Heart right ventricle (tissue), 16 donors: ENCODE data around the gene SPTLC1. TPM values are rescaled to one million over a fixed set of nuclear protein-coding genes. Genes with fewer than 3 reads are reported as not detected.

Source experiments
- ATAC-seq, 8 donors: fragments of 200-7000 bp; cut with Tn5 transposase; one replicate each; pipeline ENCODE4 v1.9.1; 2020; ENCODE audit warnings: mild to moderate bottlenecking in 8 of 8, moderate library complexity in 8 of 8, moderate number of reproducible peaks in 1 of 8
- DNase-seq, 2 donors: peaks; one replicate each; pipeline ENCODE4 v3.0.0-alpha.2; 2020
- H3K27ac ChIP-seq, 10 donors: fragments of 200-600 bp; sonication (generic) in 2 of 10; one replicate each; pipeline versions ENCODE4 v1.5.0 to v1.8.0; 2020 to 2022; ENCODE audit warnings: mild to moderate bottlenecking in 3 of 10
- H3K27me3 ChIP-seq, 7 donors: fragments of 200-600 bp; one replicate each; pipeline ENCODE4 v1.8.0; 2021 to 2022; ENCODE audit warnings: mild to moderate bottlenecking in 2 of 7
- H3K36me3 ChIP-seq, 9 donors: fragments of 200-600 bp; sonication (generic) in 1 of 9; one replicate each; pipeline versions ENCODE4 v1.5.0 to v1.8.0; 2020 to 2022; ENCODE audit warnings: mild to moderate bottlenecking in 2 of 9
- H3K4me1 ChIP-seq, 9 donors: fragments of 200-600 bp; sonication (generic) in 1 of 9; one replicate each; pipeline versions ENCODE4 v1.5.0 to v1.8.0; 2020 to 2022; ENCODE audit warnings: mild to moderate bottlenecking in 4 of 9
- H3K4me3 ChIP-seq, 10 donors: fragments of 200-600 bp; sonication (generic) in 2 of 10; one replicate each; pipeline versions ENCODE4 v1.5.0 to v1.8.0; 2020 to 2022; ENCODE audit warnings: mild to moderate bottlenecking in 7 of 10, moderate library complexity in 2 of 10
- H3K9me3 ChIP-seq, 11 donors: fragments of 200-600 bp in 10 of 11; sonication (generic) in 2 of 11; one replicate each; pipeline versions ENCODE4 v1.5.0 to v1.8.0; 2013 to 2022; ENCODE audit warnings: mild to moderate bottlenecking in 2 of 11, control low read depth in 1 of 11, moderate library complexity in 1 of 11
- CTCF ChIP-seq, 9 donors: fragments of 200-600 bp; sonication (generic) in 2 of 9; IDR thresholded peaks; one replicate each; pipeline versions ENCODE4 v1.5.0 to v1.8.0; 2021 to 2022; ENCODE audit warnings: antibody characterized with exemption in 9 of 9, mild to moderate bottlenecking in 5 of 9, moderate library complexity in 1 of 9
- WGBS, 2 donors: extraction: QIAGEN DNeasy Blood & Tissue Kit; methylation state at CpG; one replicate each; pipeline ENCODE4 v1.1.7; 2013; ENCODE audit warnings: inconsistent platforms in 1 of 2; 5-methylcytosine and 5-hydroxymethylcytosine counted together
- intact Hi-C, 10 donors: fragments of 100-400 bp; cut with DNase I; formaldehyde crosslinking; loops; one replicate each; pipeline versions ENCODE4 v1.11.1 to v1.14.2; 2022
- polyA plus RNA-seq, 2 donors: library from polyadenylated mRNA; stranded (reverse); fragments of 200-250 nt; gene quantifications; one replicate each; pipeline ENCODE4 v1.2.3, GENCODE V29; 2013
- total RNA-seq, 10 donors: library from RNA; stranded (reverse); fragmentation: NEBNext Ultra II Directional in 3 of 10; extraction: Animal tissue kit (Norgen Biotek cat#: 25700) in 3 of 10; gene quantifications; one replicate each; pipeline versions ENCODE4 v1.2.1 to v1.2.4, GENCODE V29; 2021 to 2023
- donor health status: Arrhythmogenic right ventricular cardiomyopathy.
- donor health status: ischemic (EF 13 %, LVEDD 7.1; RV severe dilation, severe dysfunction).
- donor health status: healthy with polysubstance abuse.
- donor health status: DM: no; HTN: yes; CAD: no.
- donor health status: DM: no; HTN: no; CAD: no.
- donor health status: ischemic (EF 25% LVEDD 6.9; RV normal size, moderate dysfunction).
- donor health status: ischemic (EF 25% LVEDD 5.7; RV mildly dilated, moderate dysfunction).
- donor health status: healthy.
- donor health status: DM: yes; HTN: yes; CAD: no.
- donor health status: Ischemic cardiomyopathy.
- donor health status: ischemic (EF 35%, LVEDD 5.7; RV mildly dilated, moderate dysfunction).
- donor health status: nonischemic (EF 11% LVEDD 7.7; RV severe dilation, severe dysfunction).
- donor health status: DM: yes; HTN: yes; CAD: no.
- donor health status: PGD.
- donor health status: ischemic (EF 29% LVEDD 5.4; RV normal size, mild dysfunction).
- donor health status: nonischemic (EF 23%, LVEDD 6.1; RV moderate dilation, normal function).

The SPTLC1 gene
- total and polyA plus RNA-seq, 12 donors: 17.1 to 28.1 (median 23.0) TPM

DNA sequence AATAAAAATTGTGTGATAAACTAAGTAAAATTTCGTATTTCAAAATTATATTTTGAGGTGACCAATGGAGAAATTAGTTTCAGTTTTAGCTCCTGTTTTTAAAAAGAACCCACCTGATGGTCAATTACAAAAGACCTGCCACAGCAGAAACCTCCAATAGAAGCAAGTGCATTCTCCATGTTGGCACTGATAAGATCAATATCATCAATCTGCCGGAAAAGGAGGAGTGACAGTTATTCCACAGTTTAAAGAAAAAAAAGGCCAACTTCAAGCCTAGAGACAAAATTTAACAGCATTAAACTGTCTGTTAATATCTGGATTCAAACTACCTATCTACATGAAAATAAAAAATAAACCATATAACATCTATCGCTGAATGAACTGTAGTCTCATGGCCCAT is 67.7 kb downstream of the SPTLC1 start:
- WGBS, 2 donors: 95 to 97% methylated on average over 3 of the region's 3 CpGs
- no peaks in the 10 kb centered on the region for H3K4me1 ChIP-seq
- no peak overlapping the region for H3K27ac ChIP-seq
- H3K9me3 ChIP-seq: peaks cover 0 to 18% (median 2%) of the 10 kb centered on the region in 11 donors
- intact Hi-C loops: no loop called here
- no peak overlapping the region for H3K4me3 ChIP-seq
- no peak for ATAC-seq
- DNase-seq: no peak
- H3K27me3 ChIP-seq: no peaks in the 10 kb centered on the region
- TF ChIP-seq CTCF (IDR thresholded peaks at IDR 0.05): no peak
- H3K36me3 ChIP-seq: peaks cover 0 to 100% (median 65%) of the 10 kb centered on the region in 9 donors

DNA sequence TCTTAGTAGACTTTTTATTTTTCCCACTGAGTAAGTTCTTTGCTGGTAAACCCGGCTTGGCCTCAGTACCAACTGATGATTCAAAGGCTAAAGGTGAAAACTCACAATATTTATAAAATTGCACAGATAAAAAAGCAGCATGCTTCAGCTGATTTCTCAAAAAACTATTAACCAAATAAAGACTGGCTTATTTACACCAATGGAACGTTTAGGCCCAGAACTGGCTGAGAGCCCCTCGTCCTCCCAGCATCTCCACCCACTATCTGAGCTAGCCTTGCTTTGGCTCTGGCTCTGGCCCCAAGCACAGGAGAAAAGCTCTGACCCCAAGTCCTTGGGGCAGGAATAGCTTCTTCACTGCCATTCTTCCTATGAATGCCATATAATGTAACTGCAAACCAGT is 68.5 kb downstream of the SPTLC1 start:
- no peak overlapping the region for H3K4me3 ChIP-seq
- WGBS, 2 donors: 71 to 82% methylated on average over 3 of the region's 3 CpGs
- H3K36me3 ChIP-seq: peaks cover 0 to 100% (median 69%) of the 10 kb centered on the region in 9 donors
- H3K4me1 ChIP-seq: no peaks in the 10 kb centered on the region
- TF ChIP-seq CTCF (IDR thresholded peaks at IDR 0.05): no peak
- ATAC-seq: no peak
- no peak overlapping the region for H3K27ac ChIP-seq
- no peaks in the 10 kb centered on the region for H3K27me3 ChIP-seq
- intact Hi-C loops: no loop called here
- H3K9me3 ChIP-seq: peaks cover 0 to 21% (median 10%) of the 10 kb centered on the region in 11 donors
- no peak for DNase-seq

DNA sequence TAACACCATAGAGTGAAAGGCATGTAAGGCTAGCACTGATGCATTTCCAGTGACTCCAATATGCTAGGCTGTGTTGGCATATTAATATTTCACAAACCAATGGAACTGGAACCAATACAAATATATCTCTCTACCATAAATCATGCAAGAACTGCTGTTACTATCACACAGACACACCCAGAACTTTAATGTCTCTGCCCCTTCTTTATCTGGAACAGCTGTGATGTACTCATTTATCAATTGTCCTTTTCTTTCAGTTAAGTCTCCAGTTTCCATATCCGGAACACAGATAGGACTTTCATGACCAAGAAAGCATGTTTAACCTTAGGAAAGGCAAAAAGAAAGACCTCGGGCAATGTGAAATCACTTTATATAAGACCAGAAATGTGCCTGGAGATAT is 70.3 kb downstream of the SPTLC1 start:
- H3K27me3 ChIP-seq: no peaks in the 10 kb centered on the region
- H3K9me3 ChIP-seq: peaks cover 0 to 28% (median 15%) of the 10 kb centered on the region in 11 donors
- no peak for DNase-seq
- intact Hi-C loops: no loop called here
- no peaks in the 10 kb centered on the region for H3K4me1 ChIP-seq
- TF ChIP-seq CTCF (IDR thresholded peaks at IDR 0.05): no peak
- ATAC-seq: no peak
- no peak overlapping the region for H3K27ac ChIP-seq
- H3K36me3 ChIP-seq: peaks cover 0 to 98% (median 70%) of the 10 kb centered on the region in 9 donors
- H3K4me3 ChIP-seq: no peak overlapping the region
- WGBS, 2 donors: 90 to 92% methylated on average over 2 of the region's 2 CpGs

DNA sequence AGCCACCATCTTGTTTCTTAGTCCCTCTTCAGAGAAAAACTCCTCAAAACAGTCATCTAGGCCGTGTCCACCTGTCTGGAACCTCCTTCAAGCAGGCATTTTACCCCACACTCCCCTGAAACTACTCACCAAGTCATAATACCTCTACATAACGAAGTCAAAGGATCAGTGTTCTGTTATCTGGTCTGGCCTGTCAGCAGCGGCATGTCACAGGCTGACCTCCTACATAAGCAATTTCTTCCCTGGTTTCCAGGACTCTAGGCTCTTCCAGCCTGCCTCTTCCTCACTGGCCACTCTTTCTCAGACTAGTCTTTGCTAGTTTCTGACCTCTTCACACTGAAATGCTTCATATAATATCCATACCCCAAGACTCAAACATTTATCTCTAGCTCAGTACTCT is 72.2 kb downstream of the SPTLC1 start:
- no peaks in the 10 kb centered on the region for H3K4me1 ChIP-seq
- DNase-seq (no peak), ATAC-seq (no peak)
- H3K9me3 ChIP-seq: peaks cover 0 to 28% (median 15%) of the 10 kb centered on the region in 11 donors
- H3K27me3 ChIP-seq: no peaks in the 10 kb centered on the region
- H3K27ac ChIP-seq: no peak overlapping the region
- no peak for TF ChIP-seq CTCF (IDR thresholded peaks at IDR 0.05)
- WGBS, 2 donors: 65 to 77% methylated on average over 3 of the region's 3 CpGs
- intact Hi-C loops: no loop called here
- no peak overlapping the region for H3K4me3 ChIP-seq
- H3K36me3 ChIP-seq: peaks cover 0 to 95% (median 53%) of the 10 kb centered on the region in 9 donors
